Osteocyte (in vitro differentiated cells): Measurements from ENCODE around the gene C4orf36. TPM values are rescaled to one million over a fixed set of nuclear protein-coding genes. Genes with fewer than 3 reads are reported as not detected.

ENCODE experiments used
- DNase-seq: peaks from one replicate; pipeline ENCODE4 v3.0.0; 2021; ENCODE audit warnings: mixed read lengths; ENCODE audit not compliant: unreplicated experiment; ENCODE audit errors: extremely low spot score
- H3K27ac Mint-ChIP-seq: one replicate; pipeline ENCODE4 v1.8.0; 2021; ENCODE audit warnings: mild to moderate bottlenecking, mixed read lengths; ENCODE audit not compliant: unreplicated experiment
- H3K27me3 Mint-ChIP-seq: one replicate; pipeline ENCODE4 v1.8.0; 2021; ENCODE audit warnings: mixed read lengths; ENCODE audit not compliant: unreplicated experiment
- H3K36me3 Mint-ChIP-seq: one replicate; pipeline ENCODE4 v1.8.0; 2021; ENCODE audit warnings: mixed read lengths; ENCODE audit not compliant: unreplicated experiment
- H3K4me1 Mint-ChIP-seq: one replicate; pipeline ENCODE4 v1.8.0; 2021; ENCODE audit warnings: mixed read lengths; ENCODE audit not compliant: unreplicated experiment
- H3K4me3 Mint-ChIP-seq: one replicate; pipeline ENCODE4 v1.8.0; 2021; ENCODE audit warnings: mild to moderate bottlenecking, moderate library complexity, mixed read lengths; ENCODE audit not compliant: unreplicated experiment
- H3K9me3 Mint-ChIP-seq: one replicate; pipeline ENCODE4 v1.8.0; 2021; ENCODE audit warnings: mixed read lengths; ENCODE audit not compliant: unreplicated experiment
- CTCF ChIP-seq: fragments of 200-600 bp; sonication (generic); IDR thresholded peaks from 2 replicates; pipeline ENCODE4 v1.5.0; 2021; ENCODE audit warnings: antibody characterized with exemption, mild to moderate bottlenecking, moderate library complexity
- total RNA-seq: library from RNA; stranded (reverse); gene quantifications from 2 replicates; pipeline ENCODE4 v1.2.1, GENCODE V29; 2021

Gene C4orf36
- total RNA-seq, 1 donor from 2014 or later: 0.51 TPM

- DNase-seq: no peak
- Mint-ChIP-seq H3K4me3 (no peak overlapping the region), H3K36me3 (no peaks in the 10 kb centered on the region), H3K9me3 (no peaks in the 10 kb centered on the region), H3K27me3 (peaks cover 7% of the 10 kb centered on the region), H3K27ac (no peak overlapping the region), H3K4me1 (peaks cover 17% of the 10 kb centered on the region)
- TF ChIP-seq CTCF: no peak
Observed at GRCh38 chr4:86872135-86872534, 20.1 kb downstream of the C4orf36 start.

- no peaks in the 10 kb centered on the region for H3K36me3 Mint-ChIP-seq
- H3K9me3 Mint-ChIP-seq: no peaks in the 10 kb centered on the region
- peaks cover 7% of the 10 kb centered on the region for H3K27me3 Mint-ChIP-seq
- TF ChIP-seq CTCF: no peak
- no peak for DNase-seq
- no peak overlapping the region for H3K4me3 Mint-ChIP-seq
- H3K27ac Mint-ChIP-seq: no peak overlapping the region
- peaks cover 6% of the 10 kb centered on the region for H3K4me1 Mint-ChIP-seq
Observed at GRCh38 chr4:86870442-86871069, 21.7 kb downstream of the C4orf36 start.

- H3K27ac Mint-ChIP-seq: peak overlapping the region; percentile 25
- H3K36me3 Mint-ChIP-seq: no peaks in the 10 kb centered on the region
- peaks cover 24% of the 10 kb centered on the region for H3K4me1 Mint-ChIP-seq
- no peak for TF ChIP-seq CTCF
- H3K9me3 Mint-ChIP-seq: no peaks in the 10 kb centered on the region
- DNase-seq: no peak
- H3K4me3 Mint-ChIP-seq: no peak overlapping the region
- no peaks in the 10 kb centered on the region for H3K27me3 Mint-ChIP-seq
Observed at GRCh38 chr4:86857341-86858052, 34.7 kb downstream of the C4orf36 start.

GRCh38 chr4:86856896-86857295 is 35.3 kb downstream of the C4orf36 start:
- TF ChIP-seq CTCF: no peak
- no peaks in the 10 kb centered on the region for H3K36me3 Mint-ChIP-seq
- no peak for DNase-seq
- no peaks in the 10 kb centered on the region for H3K27me3 Mint-ChIP-seq
- H3K4me3 Mint-ChIP-seq: no peak overlapping the region
- peak overlapping the region; percentile 42 for H3K27ac Mint-ChIP-seq
- peaks cover 24% of the 10 kb centered on the region for H3K4me1 Mint-ChIP-seq
- H3K9me3 Mint-ChIP-seq: no peaks in the 10 kb centered on the region

GRCh38 chr4:86855572-86855971 is 36.6 kb downstream of the C4orf36 start:
- H3K9me3 Mint-ChIP-seq: no peaks in the 10 kb centered on the region
- H3K4me1 Mint-ChIP-seq: peaks cover 24% of the 10 kb centered on the region
- no peak for TF ChIP-seq CTCF
- H3K27ac Mint-ChIP-seq: no peak overlapping the region
- no peak overlapping the region for H3K4me3 Mint-ChIP-seq
- no peak for DNase-seq
- H3K27me3 Mint-ChIP-seq: peaks cover 2% of the 10 kb centered on the region
- no peaks in the 10 kb centered on the region for H3K36me3 Mint-ChIP-seq
